Naive thymus-derived CD4-positive, alpha-beta T cell (primary cell): ENCODE measurements around the gene WASF2. TPM values are rescaled to one million over a fixed set of nuclear protein-coding genes. Genes with fewer than 3 reads are reported as not detected.
"Not testable (repeated sequence)": the region's sequence is repeated elsewhere in the genome, so short reads cannot be mapped to it uniquely, and the experiment has no call there.

Experiments
- ATAC-seq: fragments of 150-1000 bp; cut with Tn5 transposase; 2 replicates; pipeline ENCODE4 v1.10.0; 2021; ENCODE audit warnings: mild to moderate bottlenecking, moderate library complexity
- CTCF ChIA-PET: fragments of 350-600 bp; sonication (Branson Sonifier 250); formaldehyde crosslinking; loops from one replicate; lab custom pipeline; 2021; ENCODE audit warnings: antibody characterized with exemption; lab: Charles Lee
- POLR2A ChIA-PET: fragments of 350-600 bp; sonication (Branson Sonifier 250); formaldehyde crosslinking; loops from one replicate; lab custom pipeline; 2021; ENCODE audit warnings: antibody characterized with exemption, inconsistent platforms; lab: Charles Lee
- DNase-seq, 9 donors: peaks; one replicate each; pipeline versions ENCODE4 v3.0.0 to v3.0.0-alpha.2; 2020 to 2022; ENCODE audit warnings: mixed read lengths in 1 of 9
- H3K27ac ChIP-seq: one replicate; pipeline ENCODE4 v1.7.0; 2013; ENCODE audit warnings: mild to moderate bottlenecking, low read depth, low read length, moderate library complexity
- H3K27me3 ChIP-seq, 2 donors: one replicate each; pipeline ENCODE4 v1.7.0; 2013; ENCODE audit warnings: low read length in 2 of 2, mild to moderate bottlenecking in 2 of 2, moderate library complexity in 2 of 2; ENCODE audit not compliant: control insufficient read depth in 2 of 2, insufficient read depth in 2 of 2
- H3K36me3 ChIP-seq, 3 experiments: 1 replicate in 2 of 3; 2 replicates in 1 of 3; pipeline ENCODE4 v1.7.0; 2013; ENCODE audit warnings: low read length in 3 of 3, mild to moderate bottlenecking in 3 of 3, moderate library complexity in 1 of 3; ENCODE audit not compliant: insufficient read depth in 3 of 3, control insufficient read depth in 2 of 3
- H3K4me1 ChIP-seq, 2 donors: one replicate each; pipeline ENCODE4 v1.7.0; 2013; ENCODE audit warnings: low read length in 2 of 2, mild to moderate bottlenecking in 2 of 2, moderate library complexity in 1 of 2; ENCODE audit not compliant: control insufficient read depth in 2 of 2, insufficient read depth in 2 of 2
- H3K4me3 ChIP-seq: 2 replicates; pipeline ENCODE4 v1.7.0; 2013; ENCODE audit warnings: mild to moderate bottlenecking, low read length
- H3K9me3 ChIP-seq, 3 experiments: 1 replicate in 2 of 3; 2 replicates in 1 of 3; pipeline ENCODE4 v1.7.0; 2013; ENCODE audit warnings: low read length in 3 of 3; ENCODE audit not compliant: control insufficient read depth in 2 of 3
- H3K27ac Mint-ChIP-seq, 9 donors: one replicate each; pipeline ENCODE4 v1.8.0; 2020 to 2022; ENCODE audit warnings: mixed read lengths in 9 of 9, mild to moderate bottlenecking in 8 of 9, moderate library complexity in 5 of 9, inconsistent platforms in 2 of 9
- H3K27me3 Mint-ChIP-seq, 5 donors: one replicate each; pipeline ENCODE4 v1.8.0; 2021 to 2022; ENCODE audit warnings: mixed read lengths in 5 of 5, mild to moderate bottlenecking in 1 of 5
- H3K36me3 Mint-ChIP-seq, 5 donors: one replicate each; pipeline ENCODE4 v1.8.0; 2020 to 2022; ENCODE audit warnings: mixed read lengths in 5 of 5, mild to moderate bottlenecking in 3 of 5, inconsistent platforms in 1 of 5
- H3K4me1 Mint-ChIP-seq, 7 donors: one replicate each; pipeline ENCODE4 v1.8.0; 2020 to 2022; ENCODE audit warnings: mixed read lengths in 7 of 7, mild to moderate bottlenecking in 3 of 7, inconsistent platforms in 1 of 7
- H3K4me3 Mint-ChIP-seq, 10 donors: one replicate each; pipeline ENCODE4 v1.8.0; 2020 to 2022; ENCODE audit warnings: mild to moderate bottlenecking in 10 of 10, mixed read lengths in 10 of 10, moderate library complexity in 6 of 10, inconsistent platforms in 2 of 10
- H3K9me3 Mint-ChIP-seq, 11 donors: one replicate each; pipeline ENCODE4 v1.8.0; 2020 to 2022; ENCODE audit warnings: mixed read lengths in 11 of 11, mild to moderate bottlenecking in 4 of 11, inconsistent platforms in 1 of 11, moderate library complexity in 1 of 11
- intact Hi-C, 2 donors: fragments of 100-400 bp; cut with micrococcal nuclease; formaldehyde crosslinking; loops; one replicate each; pipeline ENCODE4 v1.15.1; 2023
- polyA plus RNA-seq, 2 donors: library from polyadenylated mRNA; unstranded; fragments of 300-500 nt; fragmentation: Illumina TruSeq; gene quantifications; one replicate each; pipeline ENCODE4 v1.2.3, GENCODE V29; 2021
- total RNA-seq, 6 experiments: library from RNA in 5 of 6; stranded (reverse) in 5 of 6; gene quantifications; 1 replicate in 5 of 6; 2 replicates in 1 of 6; pipeline ENCODE4 v1.2.3 and lab custom pipeline; 2021 to 2026

Gene WASF2
- total and polyA plus RNA-seq, 7 experiments from 2014 or later, result 78.4 to 177 (median 140) TPM

DNA sequence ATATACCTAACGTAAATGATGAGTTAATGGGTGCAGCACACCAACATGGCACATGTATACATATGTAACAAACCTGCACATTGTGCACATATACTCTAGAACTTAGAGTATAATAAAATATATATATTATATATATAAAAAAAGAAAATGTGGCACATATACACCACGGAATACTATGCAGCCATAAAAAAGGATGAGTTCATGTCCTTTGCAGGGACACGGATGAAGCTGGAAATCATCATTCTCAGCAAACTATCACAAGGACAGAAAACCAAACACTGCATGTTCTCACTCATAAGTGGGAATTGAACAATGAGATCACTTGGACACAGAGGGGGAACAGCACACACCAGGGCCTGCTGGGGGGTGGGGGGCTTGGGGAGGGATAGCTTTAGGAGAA, 105.2 kb downstream of the WASF2 start:
- ChIA-PET CTCF (interaction anchor here (0.9 to 8.5 kb wide), 5 partner anchors 11 to 85 kb away, joined by 3 to 123 read pairs (median 7); no protein-coding TSS in a partner anchor), POLR2A (interaction anchor here (1.1 to 1.2 kb wide), 2 partner anchors 27 to 85 kb away, joined by 3 to 4 read pairs; no protein-coding TSS in a partner anchor)
- H3K36me3 ChIP-seq, H3K4me3 Mint-ChIP-seq, H3K27ac ChIP-seq, H3K4me1 ChIP-seq, H3K9me3 ChIP-seq, intact Hi-C loops, H3K9me3 Mint-ChIP-seq, H3K36me3 Mint-ChIP-seq, ATAC-seq, H3K27me3 ChIP-seq, H3K4me3 ChIP-seq, DNase-seq, H3K27ac Mint-ChIP-seq, H3K4me1 Mint-ChIP-seq: not testable (repeated sequence)
- H3K27me3 Mint-ChIP-seq, result peaks cover 0 to 25% (median 0%) of the 10 kb centered on the region in 5 donors

DNA sequence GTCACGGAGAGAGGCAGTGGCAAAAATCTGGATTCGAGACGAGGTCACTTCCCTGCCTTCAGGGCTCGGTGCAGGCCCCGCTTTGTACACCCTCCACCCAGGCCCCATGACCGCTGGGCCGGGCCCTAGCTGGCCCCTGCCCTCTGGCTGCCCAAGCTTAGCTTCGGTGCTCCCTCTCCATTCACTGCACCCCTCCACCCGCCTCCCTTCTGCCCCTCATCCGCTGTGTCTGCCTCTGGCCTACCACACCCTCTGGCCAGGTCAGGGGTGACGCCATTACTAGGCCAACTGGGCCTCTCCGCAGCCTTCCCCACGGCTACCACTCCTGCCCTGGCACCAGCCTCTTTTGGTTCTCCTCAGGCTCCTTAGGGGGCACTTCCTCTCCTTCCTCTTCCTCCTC, 106.3 kb downstream of the WASF2 start:
- Mint-ChIP-seq H3K27ac (no peak overlapping the region), H3K27me3 (peaks cover 0 to 23% (median 0%) of the 10 kb centered on the region in 5 donors), H3K9me3 (no peaks in the 10 kb centered on the region), H3K4me1 (peaks cover 0 to 8% (median 0%) of the 10 kb centered on the region in 7 donors), H3K36me3 (no peaks in the 10 kb centered on the region), H3K4me3 (no peak overlapping the region)
- Histone ChIP-seq H3K27me3 (no peaks in the 10 kb centered on the region), H3K4me3 (no peak overlapping the region), H3K4me1 (no peaks in the 10 kb centered on the region), H3K27ac (no peak overlapping the region), H3K9me3 (no peaks in the 10 kb centered on the region), H3K36me3 (no peaks in the 10 kb centered on the region)
- CTCF ChIA-PET, result interaction anchor here (0.7 to 8.5 kb wide), 4 partner anchors 29 to 210 kb away, joined by 3 to 123 read pairs (median 38); no protein-coding TSS in a partner anchor
- POLR2A ChIA-PET, result interaction anchor here (1.2 kb wide), 1 partner anchor 26 kb away, joined by 4 read pairs; no protein-coding TSS in a partner anchor
- intact Hi-C loops, result loop anchor here (1.0 kb wide), 2 partner anchors 17 to 18 kb away; partner anchors contain the start of gene MAP3K6 (in 1 of the 2)
- ATAC-seq (no peak), DNase-seq (no peak)

DNA sequence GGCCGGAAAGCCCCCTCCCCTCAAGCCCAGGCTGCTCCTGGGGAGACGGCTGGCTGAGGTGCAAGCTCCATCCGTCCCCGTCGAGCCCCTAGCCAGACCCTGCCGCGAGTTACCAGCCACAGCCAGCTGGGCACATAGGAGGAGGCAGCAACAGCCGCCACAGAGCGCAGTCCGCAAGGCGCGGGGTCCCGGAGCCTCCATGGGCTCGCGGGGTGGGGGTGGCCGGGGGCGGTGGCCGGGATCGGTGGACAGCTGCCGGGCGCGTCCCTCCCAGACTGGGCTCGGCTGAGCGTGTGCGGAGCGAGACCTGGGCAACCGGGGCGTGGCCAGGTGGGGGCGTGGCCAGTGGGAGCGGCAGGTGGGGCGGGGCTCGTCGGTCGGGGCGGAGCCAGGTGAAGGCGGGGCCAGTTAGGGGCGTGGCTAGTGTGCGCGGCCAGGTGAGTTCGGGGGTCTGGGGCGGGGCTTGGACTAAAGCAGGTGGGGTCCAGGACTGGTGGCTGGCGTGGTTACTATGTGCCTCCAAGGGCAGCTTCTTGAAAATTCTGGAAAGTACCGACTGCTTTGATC, 106.8 kb downstream of the WASF2 start, which contains the start of gene CD164L2:
Gene CD164L2, minus strand, starts transcription at position 295 of the 567 bp plus-strand sequence. Its CDS starts 94 bp downstream, at position 201.
- Mint-ChIP-seq H3K27ac (no peak within 1 kb of the TSS), H3K9me3 (no peaks in the 10 kb centered on the region), H3K4me3 (peak within 1 kb of the TSS in 1 of 10 donors; percentile 23), H3K27me3 (peaks cover 0 to 19% (median 0%) of the 10 kb centered on the region in 5 donors), H3K36me3 (no peaks in the 10 kb centered on the region), H3K4me1 (peaks cover 0 to 5% (median 0%) of the 10 kb centered on the region in 7 donors)
- H3K4me3 ChIP-seq, result no peak within 1 kb of the TSS
- no peaks in the 10 kb centered on the region for H3K9me3 ChIP-seq
- ChIA-PET CTCF (interaction anchor here (0.6 to 8.5 kb wide), 4 partner anchors 8 to 89 kb away, joined by 3 to 123 read pairs (median 4); no protein-coding TSS in a partner anchor), POLR2A (no interaction called here)
- no peaks in the 10 kb centered on the region for H3K27me3 ChIP-seq
- no peaks in the 10 kb centered on the region for H3K36me3 ChIP-seq
- intact Hi-C loops, result loop anchor here (1.0 kb wide), 2 partner anchors 17 to 18 kb away; partner anchors contain the start of gene MAP3K6 (in 1 of the 2)
- ATAC-seq, result peak; percentile 84
- no peak within 1 kb of the TSS for H3K27ac ChIP-seq
- peak in 5 of 9 donors; percentile 42 to 68 (median 53) for DNase-seq
- no peaks in the 10 kb centered on the region for H3K4me1 ChIP-seq

DNA sequence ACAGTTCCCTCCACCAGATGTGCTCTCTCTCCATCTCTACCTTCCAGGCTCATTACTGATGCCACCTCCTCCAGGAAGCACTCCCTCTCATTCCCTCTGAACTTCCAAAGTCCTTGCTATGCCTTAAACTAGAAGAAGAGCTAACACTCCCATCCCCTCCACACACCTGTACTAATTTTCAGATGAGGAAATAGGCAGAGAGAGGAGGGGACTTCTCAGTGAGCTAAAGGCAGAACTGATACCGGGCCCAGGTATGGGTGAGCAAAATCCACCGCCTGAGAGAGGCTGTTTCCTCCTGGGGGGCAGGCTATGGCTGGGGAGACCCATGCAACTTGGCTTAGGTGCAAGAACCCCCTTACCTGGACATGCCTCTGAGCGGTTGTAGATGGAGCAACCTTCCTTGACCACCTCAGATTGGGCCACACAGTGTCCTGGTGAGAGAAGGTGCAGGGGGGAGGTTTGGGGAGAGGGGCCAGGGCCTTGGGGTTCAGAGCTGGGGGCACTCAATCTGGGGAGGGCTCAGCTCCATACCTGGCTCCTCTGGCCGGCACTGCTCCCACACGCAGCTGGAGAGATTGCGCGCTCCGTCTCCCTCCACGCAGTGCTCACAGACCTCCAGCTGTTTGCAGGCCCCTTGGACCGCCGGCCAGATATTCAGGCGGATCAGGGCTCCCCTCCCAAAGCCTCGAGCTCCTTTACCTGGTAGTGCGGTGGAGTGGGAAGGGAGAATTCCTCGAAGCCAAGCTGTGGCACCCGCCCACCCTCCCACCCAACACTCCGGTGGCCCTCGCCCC, 107.8 kb downstream of the WASF2 start:
- H3K27ac ChIP-seq, result no peak overlapping the region
- intact Hi-C loops, result no loop called here
- Mint-ChIP-seq H3K27me3 (peaks cover 0 to 19% (median 0%) of the 10 kb centered on the region in 5 donors), H3K27ac (no peak overlapping the region), H3K36me3 (no peaks in the 10 kb centered on the region), H3K4me1 (peaks cover 0 to 5% (median 0%) of the 10 kb centered on the region in 7 donors), H3K9me3 (no peaks in the 10 kb centered on the region), H3K4me3 (no peak overlapping the region)
- DNase-seq (no peak), ATAC-seq (no peak)
- no peaks in the 10 kb centered on the region for H3K27me3 ChIP-seq
- no peaks in the 10 kb centered on the region for H3K9me3 ChIP-seq
- no peak overlapping the region for H3K4me3 ChIP-seq
- ChIA-PET CTCF (interaction anchor here (0.8 to 8.5 kb wide), 4 partner anchors 9 to 88 kb away, joined by 3 to 123 read pairs (median 6); no protein-coding TSS in a partner anchor), POLR2A (interaction anchor here (0.7 kb wide), 1 partner anchor 12 kb away, joined by 3 read pairs; no protein-coding TSS in a partner anchor)
- no peaks in the 10 kb centered on the region for H3K36me3 ChIP-seq
- no peaks in the 10 kb centered on the region for H3K4me1 ChIP-seq

DNA sequence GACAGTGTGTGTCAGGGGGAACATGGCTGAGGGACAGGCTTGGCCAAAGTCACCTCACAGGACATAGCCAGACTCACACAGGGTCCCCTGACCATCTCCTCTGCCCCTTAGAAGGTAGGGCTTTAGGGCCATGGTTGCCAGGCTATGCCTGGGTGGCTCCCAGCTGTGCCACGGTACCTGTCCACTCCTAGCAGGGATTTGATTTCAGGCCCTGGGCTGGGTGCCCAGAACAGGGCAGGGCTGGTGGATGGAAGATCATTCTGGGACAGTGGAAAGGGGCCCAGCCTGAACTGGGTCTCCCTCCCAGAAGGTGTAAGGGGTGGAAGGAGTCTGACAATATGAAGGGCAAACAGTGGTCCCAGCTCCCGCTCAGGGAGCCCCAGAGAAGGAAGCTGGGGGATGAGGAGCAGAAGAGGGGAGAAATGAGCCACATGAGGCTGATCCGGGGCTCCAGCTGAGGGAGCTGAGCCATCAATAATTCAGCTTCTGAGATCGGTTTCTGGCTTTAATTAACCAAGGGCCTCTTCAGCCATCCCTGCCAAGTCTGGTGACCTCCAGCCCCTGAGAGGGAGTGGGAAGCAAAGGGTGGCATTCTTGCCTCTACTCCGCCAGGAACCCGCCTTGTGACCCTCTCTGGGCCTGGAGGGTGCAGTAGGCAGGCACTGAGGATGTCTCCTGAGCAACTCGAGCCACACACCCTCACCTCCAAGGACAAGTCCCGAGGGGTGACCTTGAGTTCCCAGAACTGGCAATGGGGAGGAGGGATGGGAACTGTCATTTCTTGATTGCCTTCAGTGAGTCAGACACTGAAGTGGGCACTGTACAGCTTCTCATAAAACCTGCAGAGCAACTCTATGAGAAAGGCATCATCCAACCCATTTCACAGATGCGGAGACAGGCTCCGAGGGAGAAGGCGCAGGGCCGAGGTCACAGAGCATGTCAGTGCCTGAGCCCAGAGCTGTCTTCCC, 108.9 kb downstream of the WASF2 start:
- Histone ChIP-seq H3K27me3 (no peaks in the 10 kb centered on the region), H3K27ac (no peak overlapping the region), H3K4me3 (no peak overlapping the region), H3K9me3 (no peaks in the 10 kb centered on the region), H3K4me1 (no peaks in the 10 kb centered on the region), H3K36me3 (no peaks in the 10 kb centered on the region)
- POLR2A ChIA-PET, result interaction anchor here (0.7 kb wide), 1 partner anchor 11 kb away, joined by 3 read pairs; no protein-coding TSS in a partner anchor
- H3K9me3 Mint-ChIP-seq, result no peaks in the 10 kb centered on the region
- no peaks in the 10 kb centered on the region for H3K36me3 Mint-ChIP-seq
- peaks cover 0 to 5% (median 0%) of the 10 kb centered on the region in 7 donors for H3K4me1 Mint-ChIP-seq
- intact Hi-C loops, result no loop called here
- CTCF ChIA-PET, result interaction anchor here (0.6 to 8.5 kb wide), 3 partner anchors 15 to 82 kb away, joined by 3 to 123 read pairs (median 3); partner anchors contain the start of gene MAP3K6
- H3K4me3 Mint-ChIP-seq, result no peak overlapping the region
- no peak for ATAC-seq
- no peak for DNase-seq
- no peak overlapping the region for H3K27ac Mint-ChIP-seq
- H3K27me3 Mint-ChIP-seq, result peaks cover 0 to 9% (median 0%) of the 10 kb centered on the region in 5 donors
